ENCODE measurements around the gene MAEA. TPM values are rescaled to one million over a fixed set of nuclear protein-coding genes. Genes with fewer than 3 reads are reported as not detected.

Gene MAEA
- total and polyA plus RNA-seq, 9 of the 15 experiments (the other 6 are each of a cell fraction or from before 2014, with no cell fraction given) = 2.1 to 86.5 (median 45.0) TPM

DNA sequence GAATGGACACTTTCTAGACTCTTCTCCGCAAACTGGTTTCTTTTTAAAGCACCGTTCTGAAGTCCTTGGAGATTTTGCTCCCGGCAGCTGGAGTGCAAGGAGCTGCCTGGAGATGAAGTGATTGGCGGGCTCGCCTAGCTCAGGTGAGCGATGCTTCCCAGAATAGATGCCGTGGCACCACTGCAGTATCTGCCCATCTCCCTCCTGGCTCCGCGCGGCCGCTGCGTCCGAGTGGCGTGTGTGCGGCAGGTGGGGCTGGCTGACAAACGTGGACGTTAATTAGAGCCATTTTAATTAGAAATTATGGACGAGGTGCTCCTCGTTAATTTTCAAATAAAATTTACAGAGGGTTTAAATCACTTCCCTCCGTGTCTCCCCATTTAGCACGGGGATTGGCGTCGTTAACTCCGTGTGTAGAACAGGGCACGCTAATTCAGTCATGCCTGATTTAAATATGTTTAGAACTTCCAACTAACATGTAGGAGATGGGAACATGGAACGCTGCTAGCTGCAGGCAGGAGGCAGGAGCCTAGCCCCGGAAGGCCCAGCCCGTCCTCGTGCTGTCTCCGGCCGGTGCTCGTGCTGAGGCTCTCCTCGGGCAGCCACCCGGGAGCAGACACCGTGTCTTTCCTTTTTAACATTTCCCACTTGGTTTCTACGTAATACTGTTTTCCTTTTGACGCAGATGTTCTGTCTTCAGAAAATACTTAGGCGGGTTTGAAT lies 68.9 kb downstream of the MAEA start:
- Histone ChIP-seq H3K27ac (ENCODE audit: extremely low read depth, low read depth, low read length) (no peak overlapping the region), H3K9me3 (replicated peaks; ENCODE audit: control insufficient read depth, insufficient read depth, low read depth, low read length) (no peaks in the 10 kb centered on the region), H3K27me3 (ENCODE audit: control insufficient read depth in 2 of 2, insufficient read depth in 2 of 2, low read length in 2 of 2) (no peaks in the 10 kb centered on the region), H4K20me1 (replicated peaks; ENCODE audit: control insufficient read depth, insufficient read depth, low read length) (peaks cover 4% of the 10 kb centered on the region; the same call in 1 of the 2 replicates), H3K36me3 (ENCODE audit: control insufficient read depth, insufficient read depth, low read length) (peaks cover 21% of the 10 kb centered on the region; the same call in 2 of the 3 replicates), H3K4me2 (ENCODE audit: insufficient read depth, low read length) (no peak overlapping the region), H2AFZ (ENCODE audit: low read depth, low read length) (no peak overlapping the region), H3K9me1 (ENCODE audit: control insufficient read depth, insufficient read depth, low read length) (peaks cover 5% of the 10 kb centered on the region), H3K9ac (ENCODE audit: insufficient read depth in 1 of 2, low read depth in 2 of 2, low read length in 2 of 2) (no peak overlapping the region), H3K4me3 (no peak overlapping the region), H3K79me2 (ENCODE audit: control insufficient read depth, insufficient read depth, low read length) (no peaks in the 10 kb centered on the region), H3K4me1 (replicated peaks in 1 of 2; ENCODE audit: control insufficient read depth in 2 of 2, insufficient read depth in 2 of 2, low read length in 2 of 2) (peaks cover 0 to 48% of the 10 kb centered on the region in 2 experiments; a peak in 2 of 5 replicates)
- ATAC-seq (no peak), FAIRE-seq (no peak), DNase-seq (ENCODE audit: extremely low read depth in 1 of 4, low spot score in 3 of 4) (no peak)
- intact Hi-C loops (cut with micrococcal nuclease) = loop anchor here (5.0 to 10.0 kb wide), 2 partner anchors 154 to 366 kb away; partner anchors contain the start of genes TACC3 and TMEM129
- BruUV-seq (replicated peaks) = no TSS peak
- in situ Hi-C loops (cut with MboI) = no loop called here
- ChIA-PET CTCF (ENCODE audit: low intra/inter-chr PET ratio) (interaction anchor here (0.9 kb wide), 1 partner anchor 220 kb away, joined by 8 read pairs; no protein-coding TSS in a partner anchor), POLR2A (interaction anchor here (0.7 to 1.1 kb wide), 2 partner anchors 41 to 396 kb away, joined by 3 to 4 read pairs; no protein-coding TSS in a partner anchor)
- TF ChIP-seq RFX7 (CRISPR knock-in tag; IDR thresholded peaks at IDR 0.05) (no peak), ADNP (tag; IDR thresholded peaks at IDR 0.05) (no peak), BACH1 (tag; IDR thresholded peaks at IDR 0.05) (no peak), ZNF197 (CRISPR knock-in tag; IDR thresholded peaks at IDR 0.05; ENCODE audit: low read depth) (no peak), ZNF561 (CRISPR knock-in tag; conservative IDR thresholded peaks at IDR 0.05) (no peak), FOXK1 (CRISPR knock-in tag; IDR thresholded peaks at IDR 0.05; ENCODE audit: borderline replicate concordance) (no peak), CHD1 (IDR thresholded peaks at IDR 0.05; ENCODE audit: low read length) (no peak), NRF1 (conservative IDR thresholded peaks at IDR 0.05 in 1 of 2, IDR thresholded peaks at IDR 0.05 in 1 of 2) (no peak), KLF13 (tag; IDR thresholded peaks at IDR 0.05; ENCODE audit: borderline replicate concordance, low read depth) (no peak), ZNF174 (CRISPR knock-in tag; IDR thresholded peaks at IDR 0.05) (no peak), ZNF695 (CRISPR knock-in tag; IDR thresholded peaks at IDR 0.05) (no peak), MTA2 (IDR thresholded peaks at IDR 0.05; ENCODE audit: low read depth) (no peak), ETV5 (CRISPR knock-in tag; IDR thresholded peaks at IDR 0.05; ENCODE audit: low read depth) (no peak)
- TF ChIP-seq, protein P1, sequence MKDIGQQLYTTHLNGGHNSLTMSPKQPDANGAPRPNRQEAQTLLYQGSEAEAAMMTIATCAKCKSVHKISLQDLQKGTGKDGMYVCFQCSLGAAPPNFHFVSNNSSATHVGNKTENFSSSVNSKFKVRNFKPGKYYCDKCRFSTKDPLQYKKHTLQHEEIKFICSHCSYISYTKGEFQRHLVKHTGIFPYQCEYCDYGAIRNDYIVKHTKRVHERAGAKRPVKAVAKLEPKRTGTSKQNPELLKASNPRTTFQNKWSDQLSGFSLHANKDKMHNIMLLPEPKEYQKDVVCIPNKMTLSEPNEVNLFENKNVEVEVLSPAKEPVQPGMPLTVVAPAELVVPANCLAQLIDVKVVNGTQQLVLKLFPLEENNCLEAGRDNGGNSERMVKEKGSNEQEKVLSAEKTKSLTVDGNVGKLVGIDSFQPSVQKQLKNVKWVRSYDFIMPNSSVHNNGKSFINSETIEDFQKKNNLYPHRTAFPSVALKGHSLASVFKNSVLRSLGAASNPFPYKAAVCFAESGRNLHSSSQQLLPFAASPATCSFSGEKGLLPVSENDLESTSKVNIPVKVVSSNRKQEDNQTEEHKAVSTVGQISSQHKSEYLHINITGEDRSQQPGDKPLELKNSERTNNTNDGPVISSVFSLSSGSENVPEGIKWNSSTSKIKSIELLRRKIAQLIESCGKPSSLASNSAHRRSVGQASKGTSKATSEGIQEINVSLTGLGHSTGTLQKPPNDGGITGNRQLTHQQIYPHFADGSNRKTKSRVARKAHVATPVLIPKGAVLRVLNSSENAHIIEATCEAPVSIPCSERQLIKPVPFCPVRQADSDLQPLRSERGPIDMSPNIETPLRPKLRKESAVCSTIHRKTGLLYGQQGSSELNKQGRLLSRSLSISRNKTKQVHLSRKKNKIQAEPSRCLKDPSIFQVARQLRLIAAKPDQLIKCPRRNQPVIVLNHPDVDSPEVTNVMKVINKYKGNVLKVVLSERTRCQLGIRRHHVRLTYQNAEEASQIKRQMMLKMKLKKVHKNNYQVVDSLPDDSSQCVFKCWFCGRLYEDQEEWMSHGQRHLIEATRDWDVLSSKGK (CRISPR knock-in tag; IDR thresholded peaks at IDR 0.05) = no peak
- TF ChIP-seq, protein P2, sequence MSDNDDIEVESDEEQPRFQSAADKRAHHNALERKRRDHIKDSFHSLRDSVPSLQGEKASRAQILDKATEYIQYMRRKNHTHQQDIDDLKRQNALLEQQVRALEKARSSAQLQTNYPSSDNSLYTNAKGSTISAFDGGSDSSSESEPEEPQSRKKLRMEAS (CRISPR knock-in tag; IDR thresholded peaks at IDR 0.05) = no peak
- TF ChIP-seq, protein P3, sequence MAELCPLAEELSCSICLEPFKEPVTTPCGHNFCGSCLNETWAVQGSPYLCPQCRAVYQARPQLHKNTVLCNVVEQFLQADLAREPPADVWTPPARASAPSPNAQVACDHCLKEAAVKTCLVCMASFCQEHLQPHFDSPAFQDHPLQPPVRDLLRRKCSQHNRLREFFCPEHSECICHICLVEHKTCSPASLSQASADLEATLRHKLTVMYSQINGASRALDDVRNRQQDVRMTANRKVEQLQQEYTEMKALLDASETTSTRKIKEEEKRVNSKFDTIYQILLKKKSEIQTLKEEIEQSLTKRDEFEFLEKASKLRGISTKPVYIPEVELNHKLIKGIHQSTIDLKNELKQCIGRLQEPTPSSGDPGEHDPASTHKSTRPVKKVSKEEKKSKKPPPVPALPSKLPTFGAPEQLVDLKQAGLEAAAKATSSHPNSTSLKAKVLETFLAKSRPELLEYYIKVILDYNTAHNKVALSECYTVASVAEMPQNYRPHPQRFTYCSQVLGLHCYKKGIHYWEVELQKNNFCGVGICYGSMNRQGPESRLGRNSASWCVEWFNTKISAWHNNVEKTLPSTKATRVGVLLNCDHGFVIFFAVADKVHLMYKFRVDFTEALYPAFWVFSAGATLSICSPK (IDR thresholded peaks at IDR 0.05; ENCODE audit: borderline replicate concordance) = no peak
- 92% methylated on average over 36 of the region's 38 CpGs for WGBS (ENCODE audit: insufficient coverage, low coverage, missing lambda C conversion rate)
